ENCODE data around the gene DYTN.

GRCh38 chr2:206708286-206708685, 9.9 kb downstream of the DYTN start:
- TF ChIP-seq CTCF (IDR thresholded peaks at IDR 0.05; ENCODE audit: poor library complexity, severe bottlenecking) = no peak
- TF ChIP-seq POLR2AphosphoS5 (IDR thresholded peaks at IDR 0.05) = peak; percentile 21
- TF ChIP-seq, protein P1, sequence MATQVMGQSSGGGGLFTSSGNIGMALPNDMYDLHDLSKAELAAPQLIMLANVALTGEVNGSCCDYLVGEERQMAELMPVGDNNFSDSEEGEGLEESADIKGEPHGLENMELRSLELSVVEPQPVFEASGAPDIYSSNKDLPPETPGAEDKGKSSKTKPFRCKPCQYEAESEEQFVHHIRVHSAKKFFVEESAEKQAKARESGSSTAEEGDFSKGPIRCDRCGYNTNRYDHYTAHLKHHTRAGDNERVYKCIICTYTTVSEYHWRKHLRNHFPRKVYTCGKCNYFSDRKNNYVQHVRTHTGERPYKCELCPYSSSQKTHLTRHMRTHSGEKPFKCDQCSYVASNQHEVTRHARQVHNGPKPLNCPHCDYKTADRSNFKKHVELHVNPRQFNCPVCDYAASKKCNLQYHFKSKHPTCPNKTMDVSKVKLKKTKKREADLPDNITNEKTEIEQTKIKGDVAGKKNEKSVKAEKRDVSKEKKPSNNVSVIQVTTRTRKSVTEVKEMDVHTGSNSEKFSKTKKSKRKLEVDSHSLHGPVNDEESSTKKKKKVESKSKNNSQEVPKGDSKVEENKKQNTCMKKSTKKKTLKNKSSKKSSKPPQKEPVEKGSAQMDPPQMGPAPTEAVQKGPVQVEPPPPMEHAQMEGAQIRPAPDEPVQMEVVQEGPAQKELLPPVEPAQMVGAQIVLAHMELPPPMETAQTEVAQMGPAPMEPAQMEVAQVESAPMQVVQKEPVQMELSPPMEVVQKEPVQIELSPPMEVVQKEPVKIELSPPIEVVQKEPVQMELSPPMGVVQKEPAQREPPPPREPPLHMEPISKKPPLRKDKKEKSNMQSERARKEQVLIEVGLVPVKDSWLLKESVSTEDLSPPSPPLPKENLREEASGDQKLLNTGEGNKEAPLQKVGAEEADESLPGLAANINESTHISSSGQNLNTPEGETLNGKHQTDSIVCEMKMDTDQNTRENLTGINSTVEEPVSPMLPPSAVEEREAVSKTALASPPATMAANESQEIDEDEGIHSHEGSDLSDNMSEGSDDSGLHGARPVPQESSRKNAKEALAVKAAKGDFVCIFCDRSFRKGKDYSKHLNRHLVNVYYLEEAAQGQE (IDR thresholded peaks at IDR 0.05; ENCODE audit: borderline replicate concordance) = no peak
- no peak for TF ChIP-seq SMC3 (conservative IDR thresholded peaks at IDR 0.05; ENCODE audit: poor library complexity)
- TF ChIP-seq EP300 (conservative IDR thresholded peaks at IDR 0.05; ENCODE audit: poor library complexity, severe bottlenecking) = no peak
- no peak for TF ChIP-seq TAF1 (IDR thresholded peaks at IDR 0.05; ENCODE audit: low read depth)
